Activated CD8-positive, alpha-beta T cell treated with anti-CD3 and anti-CD28 coated beads for 36 hours (primary cell): Measurements from ENCODE around the gene RAPGEF3. TPM values are rescaled to one million over a fixed set of nuclear protein-coding genes. Genes with fewer than 3 reads are reported as not detected.

Source experiments
- ATAC-seq: fragments of 200-7000 bp; cut with Tn5 transposase; one replicate; pipeline ENCODE4 v1.10.0; 2021; ENCODE audit warnings: mild to moderate bottlenecking, moderate library complexity
- CTCF ChIA-PET: fragments of 350-600 bp; sonication (Branson Sonifier 250); formaldehyde crosslinking; loops from one replicate; lab custom pipeline; 2021; ENCODE audit warnings: antibody characterized with exemption; lab: Charles Lee
- POLR2A ChIA-PET: fragments of 350-600 bp; sonication (Branson Sonifier 250); formaldehyde crosslinking; loops from one replicate; lab custom pipeline; 2021; ENCODE audit warnings: antibody characterized with exemption; lab: Charles Lee
- DNase-seq: peaks from one replicate; pipeline ENCODE4 v3.0.0-alpha.2; 2020
- H3K27ac Mint-ChIP-seq: one replicate; pipeline ENCODE4 v1.8.0; 2021; ENCODE audit warnings: mild to moderate bottlenecking, mixed read lengths
- H3K27me3 Mint-ChIP-seq: one replicate; pipeline ENCODE4 v1.8.0; 2021; ENCODE audit warnings: mixed read lengths
- H3K36me3 Mint-ChIP-seq: one replicate; pipeline ENCODE4 v1.8.0; 2021; ENCODE audit warnings: low read depth, mixed read lengths
- H3K4me1 Mint-ChIP-seq: one replicate; pipeline ENCODE4 v1.8.0; 2021; ENCODE audit warnings: low read depth, mixed read lengths
- H3K4me3 Mint-ChIP-seq: one replicate; pipeline ENCODE4 v1.8.0; 2021; ENCODE audit warnings: mild to moderate bottlenecking, moderate library complexity, mixed read lengths
- H3K9me3 Mint-ChIP-seq: one replicate; pipeline ENCODE4 v1.8.0; 2021; ENCODE audit warnings: mixed read lengths
- intact Hi-C: fragments of 100-400 bp; cut with micrococcal nuclease; formaldehyde crosslinking; loops from one replicate; pipeline ENCODE4 v1.10.0; 2022
- total RNA-seq, 2 experiments: library from RNA; stranded (reverse); gene quantifications; one replicate each; pipeline ENCODE4 v1.2.3, GENCODE V29; 2021
- TF ChIP-seq, protein P1 (sequence below): fragments of 200-600 bp; IDR thresholded peaks from one replicate; pipeline ENCODE4 v1.8.0; 2022; ENCODE audit warnings: antibody characterized with exemption, mild to moderate bottlenecking

Gene RAPGEF3
- total RNA-seq, 2 experiments from 2014 or later = 0.56 to 0.58 TPM

DNA sequence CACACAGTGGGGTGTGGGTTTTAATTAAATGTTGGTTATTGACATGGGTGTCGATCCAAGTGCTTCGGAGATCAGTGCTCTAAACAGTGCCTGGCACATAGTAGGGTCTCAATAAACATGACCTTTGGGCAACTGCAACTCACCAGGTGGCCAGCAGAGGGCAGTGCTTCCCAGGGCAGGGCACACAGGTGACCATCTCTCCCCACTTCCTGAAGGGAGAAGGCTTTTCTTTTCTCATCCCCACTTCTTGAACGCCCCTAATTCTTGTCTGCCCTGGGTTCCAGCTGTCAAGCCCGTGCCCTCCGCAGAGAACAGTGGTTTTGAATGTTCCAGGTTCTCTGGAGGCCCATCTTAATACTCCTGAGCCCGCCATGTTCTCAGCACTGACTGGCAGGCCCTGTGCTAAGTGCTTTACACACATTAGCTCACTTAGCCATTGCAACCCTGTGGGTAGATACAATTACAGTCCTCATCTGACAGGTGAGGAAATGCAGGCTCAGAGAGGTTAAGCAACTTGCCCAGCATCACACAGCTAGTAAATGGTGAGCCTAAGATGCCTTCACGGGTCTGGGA, 16.3 kb downstream of the RAPGEF3 start:
- CTCF ChIA-PET = interaction anchor here (0.6 to 12.5 kb wide), 59 partner anchors 10 to 710 kb away, joined by 3 to 685 read pairs (median 5); partner anchors contain the start of genes COL2A1, ENDOU, RAPGEF3 and RPAP3
- intact Hi-C loops = loop anchor here (2.0 to 5.0 kb wide), 2 partner anchors 24 to 95 kb away; no protein-coding TSS in a partner anchor

DNA sequence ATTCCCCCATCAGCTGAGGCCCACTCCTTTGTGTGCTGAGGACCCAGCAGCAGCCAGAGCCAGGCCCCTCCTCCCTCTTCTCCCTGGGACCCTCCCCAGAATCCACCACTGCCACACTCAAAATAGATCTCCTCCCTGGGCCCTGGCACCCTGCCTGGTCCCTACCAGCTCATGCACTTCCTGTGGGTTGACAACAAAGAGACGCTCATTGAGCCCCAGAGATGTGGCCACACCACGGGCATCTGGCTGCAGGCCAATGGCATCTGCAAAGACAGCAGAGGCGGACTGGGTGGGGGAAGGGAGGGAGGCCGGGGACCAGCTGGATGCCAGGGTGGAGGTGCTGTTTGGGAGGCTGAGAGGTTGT, 17.4 kb downstream of the RAPGEF3 start:
- H3K27me3 Mint-ChIP-seq = no peaks in the 10 kb centered on the region
- H3K4me3 Mint-ChIP-seq = no peak overlapping the region
- ChIA-PET CTCF (interaction anchor here (0.6 to 12.5 kb wide), 46 partner anchors 9 to 430 kb away, joined by 3 to 685 read pairs (median 6); partner anchors contain the start of genes COL2A1, ENDOU, RAPGEF3 and RPAP3), POLR2A (interaction anchor here (1.1 to 3.0 kb wide), 6 partner anchors 25 to 98 kb away, joined by 4 to 11 read pairs (median 8); partner anchors contain the start of gene SLC48A1)
- TF ChIP-seq, protein P1, sequence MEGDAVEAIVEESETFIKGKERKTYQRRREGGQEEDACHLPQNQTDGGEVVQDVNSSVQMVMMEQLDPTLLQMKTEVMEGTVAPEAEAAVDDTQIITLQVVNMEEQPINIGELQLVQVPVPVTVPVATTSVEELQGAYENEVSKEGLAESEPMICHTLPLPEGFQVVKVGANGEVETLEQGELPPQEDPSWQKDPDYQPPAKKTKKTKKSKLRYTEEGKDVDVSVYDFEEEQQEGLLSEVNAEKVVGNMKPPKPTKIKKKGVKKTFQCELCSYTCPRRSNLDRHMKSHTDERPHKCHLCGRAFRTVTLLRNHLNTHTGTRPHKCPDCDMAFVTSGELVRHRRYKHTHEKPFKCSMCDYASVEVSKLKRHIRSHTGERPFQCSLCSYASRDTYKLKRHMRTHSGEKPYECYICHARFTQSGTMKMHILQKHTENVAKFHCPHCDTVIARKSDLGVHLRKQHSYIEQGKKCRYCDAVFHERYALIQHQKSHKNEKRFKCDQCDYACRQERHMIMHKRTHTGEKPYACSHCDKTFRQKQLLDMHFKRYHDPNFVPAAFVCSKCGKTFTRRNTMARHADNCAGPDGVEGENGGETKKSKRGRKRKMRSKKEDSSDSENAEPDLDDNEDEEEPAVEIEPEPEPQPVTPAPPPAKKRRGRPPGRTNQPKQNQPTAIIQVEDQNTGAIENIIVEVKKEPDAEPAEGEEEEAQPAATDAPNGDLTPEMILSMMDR = no peak
- H3K9me3 Mint-ChIP-seq = no peaks in the 10 kb centered on the region
- no peak overlapping the region for H3K27ac Mint-ChIP-seq
- intact Hi-C loops = loop anchor here (5.0 kb wide), 1 partner anchor 96 kb away; no protein-coding TSS in a partner anchor
- DNase-seq (peak; percentile 83), ATAC-seq (peak; percentile 68)
- no peaks in the 10 kb centered on the region for H3K36me3 Mint-ChIP-seq
- H3K4me1 Mint-ChIP-seq = peaks cover 26% of the 10 kb centered on the region

More for the DNA sequence above, 16.3 kb downstream of the RAPGEF3 start:
- POLR2A ChIA-PET = interaction anchor here (0.8 to 3.0 kb wide), 10 partner anchors 9 to 53 kb away, joined by 3 to 15 read pairs (median 6); partner anchors contain the start of gene SLC48A1
- ATAC-seq (peak; percentile 67), DNase-seq (peak; percentile 84)
- TF ChIP-seq, protein P1 = peak; percentile 100
- no peaks in the 10 kb centered on the region for H3K27me3 Mint-ChIP-seq
- H3K4me3 Mint-ChIP-seq = no peak overlapping the region
- no peaks in the 10 kb centered on the region for H3K9me3 Mint-ChIP-seq
- H3K27ac Mint-ChIP-seq = no peak overlapping the region
- no peaks in the 10 kb centered on the region for H3K36me3 Mint-ChIP-seq
- peaks cover 26% of the 10 kb centered on the region for H3K4me1 Mint-ChIP-seq

DNA sequence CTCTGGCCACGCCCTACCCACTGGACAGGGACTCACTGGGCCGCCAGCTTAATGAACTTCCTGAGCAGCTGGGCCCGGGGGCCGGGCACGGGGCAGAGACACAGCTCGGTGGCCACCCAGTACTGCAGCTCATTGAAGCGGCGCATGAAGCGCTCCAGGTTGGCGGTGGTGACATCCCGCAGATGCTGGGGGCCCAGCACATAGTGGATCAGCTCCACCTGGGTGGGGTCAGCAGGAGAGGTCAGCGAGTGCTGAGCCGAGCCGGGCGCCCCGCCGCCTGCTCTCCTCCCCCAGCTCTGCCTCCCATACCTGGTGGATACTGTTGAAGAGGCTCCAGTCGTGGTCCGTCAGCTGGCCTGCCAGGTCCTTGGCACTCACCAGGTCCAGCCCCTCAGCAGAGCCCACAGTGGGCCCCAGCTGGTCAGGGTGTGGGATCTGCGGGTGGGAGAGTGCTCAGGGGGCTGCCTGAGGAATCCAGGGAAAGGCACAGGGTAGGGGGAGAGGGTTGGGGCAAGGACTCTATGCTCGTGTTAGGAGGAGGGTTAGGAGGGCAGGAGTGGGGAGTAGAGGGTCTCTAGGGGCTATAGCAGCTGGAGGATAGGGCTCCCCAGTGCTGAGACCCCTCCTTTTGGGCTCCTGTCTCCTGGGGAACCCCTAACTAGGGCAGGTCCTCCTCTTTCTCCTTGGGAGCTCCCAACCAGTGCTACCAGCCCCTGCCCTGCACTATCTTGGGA, 17.9 kb downstream of the RAPGEF3 start:
- TF ChIP-seq, protein P1 = no peak
- CTCF ChIA-PET = interaction anchor here (0.9 to 12.5 kb wide), 28 partner anchors 8 to 222 kb away, joined by 3 to 685 read pairs (median 13); partner anchors contain the start of genes ENDOU, RAPGEF3, RPAP3 and SLC48A1
- Mint-ChIP-seq H3K27ac (no peak overlapping the region), H3K36me3 (no peaks in the 10 kb centered on the region), H3K27me3 (no peaks in the 10 kb centered on the region), H3K4me1 (peaks cover 26% of the 10 kb centered on the region), H3K4me3 (no peak overlapping the region), H3K9me3 (no peaks in the 10 kb centered on the region)
- intact Hi-C loops = loop anchor here (5.0 kb wide), 1 partner anchor 97 kb away; no protein-coding TSS in a partner anchor
- POLR2A ChIA-PET = interaction anchor here (1.4 to 3.0 kb wide), 5 partner anchors 27 to 98 kb away, joined by 7 to 11 read pairs (median 10); partner anchors contain the start of gene SLC48A1
- ATAC-seq (no peak), DNase-seq (no peak)

DNA sequence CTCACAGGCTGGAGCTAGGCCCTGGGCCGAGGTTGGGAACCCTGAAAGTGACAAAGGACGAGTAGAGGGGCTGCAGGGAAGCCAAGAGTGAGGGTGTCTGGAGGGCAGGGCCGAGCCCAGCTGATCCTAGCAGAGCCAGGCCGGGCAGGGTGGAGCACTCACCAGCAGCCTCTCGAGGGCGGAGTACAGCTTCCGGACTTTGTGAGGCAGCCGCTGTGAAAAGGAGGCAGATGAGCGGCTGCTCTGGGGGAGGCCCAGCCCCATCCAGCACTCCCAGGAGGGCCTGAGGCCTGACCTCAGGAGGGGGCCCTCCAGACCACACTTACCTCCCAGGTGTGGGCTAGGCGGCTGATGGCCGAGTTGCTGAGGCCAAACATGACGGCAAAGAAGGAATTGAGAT, 18.7 kb downstream of the RAPGEF3 start:
- ATAC-seq (no peak), DNase-seq (no peak)
- no peak overlapping the region for H3K27ac Mint-ChIP-seq
- H3K9me3 Mint-ChIP-seq = no peaks in the 10 kb centered on the region
- intact Hi-C loops = loop anchor here (5.0 kb wide), 1 partner anchor 97 kb away; no protein-coding TSS in a partner anchor
- no peak overlapping the region for H3K4me3 Mint-ChIP-seq
- ChIA-PET POLR2A (interaction anchor here (1.4 to 3.0 kb wide), 2 partner anchors 33 to 99 kb away, joined by 7 to 11 read pairs; partner anchors contain the start of gene SLC48A1), CTCF (interaction anchor here (0.9 to 12.5 kb wide), 8 partner anchors 7 to 102 kb away, joined by 3 to 685 read pairs (median 113); partner anchors contain the start of genes ENDOU, RAPGEF3, RPAP3 and SLC48A1)
- no peaks in the 10 kb centered on the region for H3K36me3 Mint-ChIP-seq
- TF ChIP-seq, protein P1 = no peak
- peaks cover 26% of the 10 kb centered on the region for H3K4me1 Mint-ChIP-seq
- H3K27me3 Mint-ChIP-seq = no peaks in the 10 kb centered on the region
